ENCODE results near the gene WNT9A.

GRCh38 chr1:227955808-227956207 is 8.1 kb upstream of the WNT9A start:
- TF ChIP-seq CTCF (IDR thresholded peaks at IDR 0.05; ENCODE audit: low read depth, low read length, poor library complexity, severe bottlenecking) (no peak), EZH2phosphoT487 (IDR thresholded peaks at IDR 0.05; ENCODE audit: borderline replicate concordance, low read length) (no peak)
